ENCODE data around the gene GAMT.

The GAMT gene

DNA sequence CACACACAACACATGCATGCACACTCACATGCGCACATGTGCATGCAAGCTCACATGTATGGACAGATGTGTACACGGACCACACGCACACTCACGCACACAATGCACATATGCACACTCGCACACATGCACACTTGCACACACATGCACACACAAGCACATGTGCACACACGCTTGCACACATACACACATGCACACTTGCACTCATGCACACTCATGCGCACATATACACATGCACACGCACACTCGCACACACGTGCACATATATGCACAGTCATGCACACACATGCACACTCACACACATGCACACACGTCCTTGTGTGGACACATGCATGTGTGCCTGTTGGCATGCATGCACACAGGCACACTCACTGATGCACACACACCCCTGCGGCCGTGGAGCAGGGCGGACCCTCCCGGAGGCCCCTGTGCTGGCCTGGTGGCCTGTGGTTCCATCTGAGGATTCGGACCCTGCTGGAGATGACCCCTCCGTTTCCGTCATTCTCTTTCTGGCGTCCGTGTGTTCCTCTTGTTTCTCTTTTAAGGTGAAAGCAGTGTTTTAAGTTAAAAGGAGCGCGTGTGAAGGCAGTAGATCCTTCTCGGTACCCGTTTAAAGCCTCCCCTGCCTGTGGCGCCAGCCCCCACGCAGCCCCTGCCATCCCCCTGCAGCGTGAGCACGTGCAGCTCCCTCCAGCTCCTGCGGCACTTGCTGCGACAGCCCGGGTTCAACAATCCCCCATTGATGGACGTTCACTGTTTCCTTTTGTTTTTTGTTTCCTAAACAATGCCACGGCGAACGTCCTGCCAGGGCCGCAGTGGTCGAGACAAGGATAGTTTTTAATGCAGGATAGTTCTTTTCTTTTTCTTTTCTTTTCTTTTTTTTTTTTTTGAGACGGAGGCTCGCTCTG is 12.1 kb downstream of the GAMT start:
- ChIA-PET POLR2A (no interaction called here), CTCF (interaction anchor here (1.5 kb wide), 1 partner anchor 14 kb away, joined by 5 read pairs; no protein-coding TSS in a partner anchor)
- H3K36me3 ChIP-seq (ENCODE audit: control insufficient read depth in 4 of 4, insufficient read depth in 4 of 4, low read length in 3 of 4), result peaks cover 9 to 53% (median 35%) of the 10 kb centered on the region in 4 experiments
- 95% methylated on average over 26 of the region's 39 CpGs for WGBS (ENCODE audit: insufficient coverage)
- H3K4me1 ChIP-seq (ENCODE audit: control extremely low read depth in 1 of 4, control insufficient read depth in 4 of 4, insufficient read depth in 4 of 4, low read length in 3 of 4), result peaks cover 4 to 10% (median 8%) of the 10 kb centered on the region in 4 experiments
- no peak overlapping the region for H3K4me3 ChIP-seq (ENCODE audit: control insufficient read depth in 1 of 7, extremely low read depth in 1 of 7, insufficient read depth in 4 of 7, low read depth in 2 of 7, low read length in 6 of 7)
- H3K27ac ChIP-seq (ENCODE audit: insufficient read depth in 1 of 2, low read depth in 1 of 2, low read length in 2 of 2, poor library complexity in 1 of 2, severe bottlenecking in 2 of 2), result no peak overlapping the region
- no peaks in the 10 kb centered on the region for H3K27me3 ChIP-seq (replicated peaks in 2 of 5; ENCODE audit: control insufficient read depth in 4 of 5, insufficient read depth in 5 of 5, low read length in 4 of 5)
- DNase-seq, result no peak
- H3K9me3 ChIP-seq (ENCODE audit: control extremely low read depth in 1 of 5, control insufficient read depth in 4 of 5, insufficient read depth in 2 of 5, low read depth in 1 of 5, low read length in 4 of 5), result no peaks in the 10 kb centered on the region

DNA sequence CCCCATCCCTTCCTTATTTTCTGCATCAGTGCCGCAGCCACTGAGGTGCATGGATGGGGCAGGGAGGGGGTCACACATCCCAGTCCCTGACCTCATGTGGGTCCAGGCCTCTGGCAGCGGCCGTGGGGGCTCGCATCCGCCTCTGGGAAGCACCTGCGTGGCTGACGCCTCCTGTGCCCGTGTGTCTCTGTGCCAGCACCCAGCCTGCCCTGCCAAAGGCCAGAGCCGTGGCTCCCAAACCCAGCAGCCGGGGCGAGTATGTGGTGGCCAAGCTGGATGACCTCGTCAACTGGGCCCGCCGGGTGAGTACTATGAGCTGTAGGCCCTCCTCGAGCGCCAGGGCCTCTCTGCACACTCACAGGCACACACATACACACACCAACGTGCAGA is 12.7 kb downstream of the GAMT start:
- no peaks in the 10 kb centered on the region for H3K9me3 ChIP-seq (ENCODE audit: control extremely low read depth in 1 of 5, control insufficient read depth in 4 of 5, insufficient read depth in 2 of 5, low read depth in 1 of 5, low read length in 4 of 5)
- CTCF ChIA-PET, result interaction anchor here (1.0 to 1.5 kb wide), 2 partner anchors 11 to 14 kb away, joined by 3 to 5 read pairs; no protein-coding TSS in a partner anchor
- POLR2A ChIA-PET, result interaction anchor here (0.7 kb wide), 1 partner anchor 53 kb away, joined by 3 read pairs; no protein-coding TSS in a partner anchor
- 96% methylated on average over 14 of the region's 17 CpGs for WGBS (ENCODE audit: insufficient coverage)
- H3K27ac ChIP-seq (ENCODE audit: insufficient read depth in 1 of 2, low read depth in 1 of 2, low read length in 2 of 2, poor library complexity in 1 of 2, severe bottlenecking in 2 of 2), result no peak overlapping the region
- peaks cover 6 to 14% (median 10%) of the 10 kb centered on the region in 4 experiments for H3K4me1 ChIP-seq (ENCODE audit: control extremely low read depth in 1 of 4, control insufficient read depth in 4 of 4, insufficient read depth in 4 of 4, low read length in 3 of 4)
- H3K36me3 ChIP-seq (ENCODE audit: control insufficient read depth in 4 of 4, insufficient read depth in 4 of 4, low read length in 3 of 4), result peaks cover 9 to 46% (median 31%) of the 10 kb centered on the region in 4 experiments
- H3K27me3 ChIP-seq (replicated peaks in 2 of 5; ENCODE audit: control insufficient read depth in 4 of 5, insufficient read depth in 5 of 5, low read length in 4 of 5), result no peaks in the 10 kb centered on the region
- DNase-seq, result no peak
- H3K4me3 ChIP-seq (ENCODE audit: control insufficient read depth in 1 of 7, extremely low read depth in 1 of 7, insufficient read depth in 4 of 7, low read depth in 2 of 7, low read length in 6 of 7), result no peak overlapping the region

- ChIA-PET CTCF (interaction anchor here (1.0 to 1.5 kb wide), 3 partner anchors 11 to 109 kb away, joined by 3 to 5 read pairs (median 3); no protein-coding TSS in a partner anchor), POLR2A (interaction anchor here (0.7 kb wide), 1 partner anchor 54 kb away, joined by 3 read pairs; no protein-coding TSS in a partner anchor)
- H3K27ac ChIP-seq (ENCODE audit: insufficient read depth in 1 of 2, low read depth in 1 of 2, low read length in 2 of 2, poor library complexity in 1 of 2, severe bottlenecking in 2 of 2), result no peak overlapping the region
- no peak for DNase-seq
- H3K27me3 ChIP-seq (replicated peaks in 2 of 5; ENCODE audit: control insufficient read depth in 4 of 5, insufficient read depth in 5 of 5, low read length in 4 of 5), result no peaks in the 10 kb centered on the region
- H3K9me3 ChIP-seq (ENCODE audit: control extremely low read depth in 1 of 5, control insufficient read depth in 4 of 5, insufficient read depth in 2 of 5, low read depth in 1 of 5, low read length in 4 of 5), result no peaks in the 10 kb centered on the region
- no peak overlapping the region for H3K4me3 ChIP-seq (ENCODE audit: control insufficient read depth in 1 of 7, extremely low read depth in 1 of 7, insufficient read depth in 4 of 7, low read depth in 2 of 7, low read length in 6 of 7)
- WGBS (ENCODE audit: insufficient coverage), result 96% methylated on average over 32 of the region's 45 CpGs
- peaks cover 9 to 40% (median 26%) of the 10 kb centered on the region in 4 experiments for H3K36me3 ChIP-seq (ENCODE audit: control insufficient read depth in 4 of 4, insufficient read depth in 4 of 4, low read length in 3 of 4)
- peaks cover 6 to 16% (median 11%) of the 10 kb centered on the region in 4 experiments for H3K4me1 ChIP-seq (ENCODE audit: control extremely low read depth in 1 of 4, control insufficient read depth in 4 of 4, insufficient read depth in 4 of 4, low read length in 3 of 4)
Observed at GRCh38 chr19:1387684-1388636, 13.4 kb downstream of the GAMT start.

- Histone ChIP-seq H3K9me3 (ENCODE audit: control extremely low read depth in 1 of 5, control insufficient read depth in 4 of 5, insufficient read depth in 2 of 5, low read depth in 1 of 5, low read length in 4 of 5) (no peaks in the 10 kb centered on the region), H3K27me3 (replicated peaks in 2 of 5; ENCODE audit: control insufficient read depth in 4 of 5, insufficient read depth in 5 of 5, low read length in 4 of 5) (no peaks in the 10 kb centered on the region), H3K4me3 (ENCODE audit: control insufficient read depth in 1 of 7, extremely low read depth in 1 of 7, insufficient read depth in 4 of 7, low read depth in 2 of 7, low read length in 6 of 7) (no peak overlapping the region), H3K4me1 (ENCODE audit: control extremely low read depth in 1 of 4, control insufficient read depth in 4 of 4, insufficient read depth in 4 of 4, low read length in 3 of 4) (peaks cover 6 to 17% (median 12%) of the 10 kb centered on the region in 4 experiments), H3K36me3 (ENCODE audit: control insufficient read depth in 4 of 4, insufficient read depth in 4 of 4, low read length in 3 of 4) (peaks cover 9 to 31% (median 18%) of the 10 kb centered on the region in 4 experiments), H3K27ac (ENCODE audit: insufficient read depth in 1 of 2, low read depth in 1 of 2, low read length in 2 of 2, poor library complexity in 1 of 2, severe bottlenecking in 2 of 2) (no peak overlapping the region)
- WGBS (ENCODE audit: insufficient coverage), result 95% methylated on average over 38 of the region's 39 CpGs
- no peak for DNase-seq
- ChIA-PET POLR2A (no interaction called here), CTCF (interaction anchor here (1.0 kb wide), 1 partner anchor 108 kb away, joined by 3 read pairs; no protein-coding TSS in a partner anchor)
Observed at GRCh38 chr19:1386945-1387683, 14.2 kb downstream of the GAMT start.

DNA sequence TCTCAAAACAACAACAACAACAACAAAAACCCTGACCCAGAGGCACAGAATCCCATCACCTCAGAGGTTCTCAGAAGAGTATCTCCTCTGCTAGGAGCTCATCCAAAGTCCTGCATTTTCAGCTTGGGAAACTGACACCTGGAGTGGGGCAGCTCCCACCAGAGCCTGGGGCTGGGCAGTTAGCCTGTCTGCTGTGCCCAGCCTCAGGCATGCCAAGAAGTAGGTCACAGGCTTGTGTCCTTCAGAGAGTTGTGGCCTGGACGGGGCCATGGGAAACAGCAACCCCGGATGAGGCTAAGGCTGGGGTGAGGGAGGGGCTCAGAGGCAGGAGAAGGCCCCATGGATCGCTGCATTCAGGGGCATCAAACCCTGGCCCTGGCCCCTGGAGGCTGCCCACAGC is 15.5 kb downstream of the GAMT start:
- peaks cover 6 to 17% (median 12%) of the 10 kb centered on the region in 4 experiments for H3K4me1 ChIP-seq (ENCODE audit: control extremely low read depth in 1 of 4, control insufficient read depth in 4 of 4, insufficient read depth in 4 of 4, low read length in 3 of 4)
- no peak overlapping the region for H3K27ac ChIP-seq (ENCODE audit: insufficient read depth in 1 of 2, low read depth in 1 of 2, low read length in 2 of 2, poor library complexity in 1 of 2, severe bottlenecking in 2 of 2)
- H3K9me3 ChIP-seq (ENCODE audit: control extremely low read depth in 1 of 5, control insufficient read depth in 4 of 5, insufficient read depth in 2 of 5, low read depth in 1 of 5, low read length in 4 of 5), result no peaks in the 10 kb centered on the region
- ChIA-PET POLR2A (no interaction called here), CTCF (no interaction called here)
- no peaks in the 10 kb centered on the region for H3K27me3 ChIP-seq (replicated peaks in 2 of 5; ENCODE audit: control insufficient read depth in 4 of 5, insufficient read depth in 5 of 5, low read length in 4 of 5)
- 94% methylated on average over 3 of the region's 3 CpGs for WGBS (ENCODE audit: insufficient coverage)
- no peak overlapping the region for H3K4me3 ChIP-seq (ENCODE audit: control insufficient read depth in 1 of 7, extremely low read depth in 1 of 7, insufficient read depth in 4 of 7, low read depth in 2 of 7, low read length in 6 of 7)
- no peak for DNase-seq
- H3K36me3 ChIP-seq (ENCODE audit: control insufficient read depth in 4 of 4, insufficient read depth in 4 of 4, low read length in 3 of 4), result peaks cover 4 to 26% (median 12%) of the 10 kb centered on the region in 4 experiments

DNA sequence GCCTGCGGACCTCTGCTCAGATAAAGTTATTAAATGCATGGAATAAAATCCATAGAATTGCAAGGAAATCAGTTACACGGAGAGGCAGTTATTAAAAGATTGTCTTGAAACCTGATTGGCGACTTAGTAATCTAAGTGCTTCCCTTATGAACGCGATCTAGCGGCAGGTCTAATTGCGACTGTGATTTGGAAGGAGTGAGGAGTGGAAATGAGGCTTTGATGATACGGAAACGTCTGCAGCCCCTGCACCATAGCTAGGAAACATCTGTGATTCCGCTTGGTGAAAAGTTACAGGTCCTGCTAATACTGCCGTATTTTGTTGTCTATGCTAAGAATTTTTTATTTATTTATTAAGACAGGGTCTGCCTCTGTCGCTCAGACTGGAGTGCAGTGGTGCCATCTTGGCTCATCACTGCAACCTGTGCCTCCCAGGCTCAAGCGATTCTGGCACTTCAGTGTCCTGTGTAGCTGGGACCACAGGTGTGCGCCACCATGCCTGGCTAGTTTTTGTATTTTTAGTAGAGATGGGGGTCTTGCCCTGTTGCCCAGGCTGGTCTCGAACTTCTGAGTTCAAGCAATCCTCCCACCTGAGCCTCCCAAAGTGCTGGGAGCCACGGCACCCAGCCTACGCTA is 16.7 kb downstream of the GAMT start:
- Histone ChIP-seq H3K27ac (ENCODE audit: insufficient read depth in 1 of 2, low read depth in 1 of 2, low read length in 2 of 2, poor library complexity in 1 of 2, severe bottlenecking in 2 of 2) (peak overlapping the region; percentile 46 to 77), H3K36me3 (ENCODE audit: control insufficient read depth in 4 of 4, insufficient read depth in 4 of 4, low read length in 3 of 4) (peaks cover 4 to 20% (median 9%) of the 10 kb centered on the region in 4 experiments), H3K9me3 (ENCODE audit: control extremely low read depth in 1 of 5, control insufficient read depth in 4 of 5, insufficient read depth in 2 of 5, low read depth in 1 of 5, low read length in 4 of 5) (no peaks in the 10 kb centered on the region), H3K4me1 (ENCODE audit: control extremely low read depth in 1 of 4, control insufficient read depth in 4 of 4, insufficient read depth in 4 of 4, low read length in 3 of 4) (peaks cover 6 to 17% (median 12%) of the 10 kb centered on the region in 4 experiments), H3K27me3 (replicated peaks in 2 of 5; ENCODE audit: control insufficient read depth in 4 of 5, insufficient read depth in 5 of 5, low read length in 4 of 5) (no peaks in the 10 kb centered on the region), H3K4me3 (ENCODE audit: control insufficient read depth in 1 of 7, extremely low read depth in 1 of 7, insufficient read depth in 4 of 7, low read depth in 2 of 7, low read length in 6 of 7) (peak overlapping the region; percentile 78 to 94 (median 88))
- ChIA-PET POLR2A (no interaction called here), CTCF (no interaction called here)
- peak; percentile 64 to 96 (median 93) for DNase-seq
- WGBS (ENCODE audit: insufficient coverage), result 28% methylated on average over 13 of the region's 17 CpGs

Data from common myeloid progenitor, CD34-positive (primary cell).